ENCODE data around the gene SYNE1.
"Not testable (repeated sequence)": the region's sequence is repeated elsewhere in the genome, so short reads cannot be mapped to it uniquely, and the experiment has no call there.

Gene SYNE1

DNA sequence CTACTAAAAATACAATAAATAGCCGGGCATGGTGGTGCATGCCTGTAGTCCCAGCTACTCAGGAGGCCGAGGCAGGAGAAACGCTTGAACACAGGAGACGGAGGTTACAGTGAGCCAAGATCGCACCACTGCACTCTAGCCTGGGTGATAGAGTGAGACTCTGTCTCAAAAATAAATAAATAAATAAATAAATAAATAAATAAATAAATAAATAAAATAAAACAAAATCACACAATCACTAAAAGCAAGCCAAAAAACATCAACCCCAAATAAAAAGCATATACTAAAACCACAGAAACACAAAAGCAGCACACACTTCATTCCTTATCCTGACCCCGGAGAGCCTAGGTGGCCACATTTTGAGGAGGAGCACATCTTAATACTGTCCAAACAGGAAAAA is 498.8 kb downstream of the SYNE1 start:
- DNase-seq (ENCODE audit: low spot score) = not testable (repeated sequence)

- no peak for DNase-seq (ENCODE audit: low spot score)
These were observed 500.7 kb downstream of the SYNE1 start for GRCh38 chr6:152136449-152136825.

GRCh38 chr6:152135755-152136448 is 501.3 kb downstream of the SYNE1 start:
- no peak for DNase-seq (ENCODE audit: low spot score)

DNA sequence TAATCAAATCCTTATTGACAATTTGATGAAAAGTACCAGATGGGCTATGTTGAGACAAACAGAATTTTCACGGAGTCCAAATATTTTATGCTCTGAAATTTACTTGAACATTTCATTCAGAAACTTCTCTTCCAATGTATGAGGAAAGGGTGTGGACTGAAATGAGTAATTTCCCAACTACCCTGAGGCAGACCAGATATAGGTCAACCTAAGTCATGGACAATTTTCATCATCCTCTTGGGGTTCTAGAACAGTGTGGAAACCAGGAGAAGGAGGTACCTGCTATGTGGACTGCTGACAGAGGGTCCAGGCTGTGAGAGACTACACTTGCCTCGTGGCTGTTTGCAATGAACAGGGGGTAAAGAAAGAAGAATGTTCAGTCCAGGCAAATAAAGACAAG is 506.7 kb downstream of the SYNE1 start:
- no peak for DNase-seq (ENCODE audit: low spot score)

GRCh38 chr6:152129691-152130151 is 507.4 kb downstream of the SYNE1 start:
- no peak for DNase-seq (ENCODE audit: low spot score)

- no peak for DNase-seq (ENCODE audit: low spot score)
These were observed 509.6 kb downstream of the SYNE1 start for GRCh38 chr6:152127432-152128165.

GRCh38 chr6:152124429-152125074 is 512.6 kb downstream of the SYNE1 start:
- DNase-seq (ENCODE audit: low spot score) = peak; percentile 67

GRCh38 chr6:152123076-152123475 is 514.1 kb downstream of the SYNE1 start:
- DNase-seq (ENCODE audit: low spot score) = no peak

DNA sequence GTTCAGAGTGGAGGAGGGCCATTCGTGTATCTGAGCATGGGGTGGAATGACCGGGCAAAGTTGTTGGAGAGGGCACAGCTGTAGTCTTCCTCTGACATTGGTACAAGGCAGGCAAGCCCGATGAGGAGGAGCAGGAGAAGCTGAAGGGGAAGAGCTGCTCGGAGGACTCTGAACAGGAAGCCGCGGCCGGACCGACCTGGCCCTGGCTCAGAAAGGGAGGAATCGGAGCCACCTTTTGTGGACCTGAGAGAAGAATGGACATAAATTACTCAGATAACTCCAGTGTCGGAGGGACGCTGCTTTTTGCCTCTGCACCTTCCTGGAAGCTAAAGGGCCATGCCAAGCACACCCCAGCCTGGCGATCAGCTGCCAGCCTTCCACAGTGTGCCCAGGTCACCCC is 514.7 kb downstream of the SYNE1 start:
- DNase-seq (ENCODE audit: low spot score) = no peak

- no peak for DNase-seq (ENCODE audit: low spot score)
These were observed 515.3 kb downstream of the SYNE1 start for GRCh38 chr6:152121910-152122309.

- no peak for DNase-seq (ENCODE audit: low spot score)
These were observed 517.3 kb downstream of the SYNE1 start for GRCh38 chr6:152119831-152120230.

DNA sequence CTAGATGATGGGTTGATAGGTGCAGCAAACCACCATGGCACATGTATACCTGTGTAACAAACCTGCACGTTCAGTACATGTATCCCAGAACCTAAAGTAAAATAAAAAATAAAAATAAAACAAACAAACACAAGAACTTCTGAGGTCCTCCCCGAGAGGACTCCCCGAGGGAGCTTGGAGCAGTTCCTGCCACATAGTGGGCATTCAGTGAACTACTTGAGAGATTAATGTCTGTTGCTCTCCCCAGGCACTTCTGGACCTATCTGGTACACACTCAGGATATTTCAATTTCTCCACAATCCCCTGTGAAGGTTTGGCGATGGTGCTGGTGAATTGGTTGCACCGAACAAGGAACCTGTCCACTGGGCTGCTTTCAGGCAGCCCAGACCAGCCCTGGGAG is 518.5 kb downstream of the SYNE1 start:
- DNase-seq (ENCODE audit: low spot score) = no peak

GRCh38 chr6:152118224-152118623 is 518.9 kb downstream of the SYNE1 start:
- no peak for DNase-seq (ENCODE audit: low spot score)

DNA sequence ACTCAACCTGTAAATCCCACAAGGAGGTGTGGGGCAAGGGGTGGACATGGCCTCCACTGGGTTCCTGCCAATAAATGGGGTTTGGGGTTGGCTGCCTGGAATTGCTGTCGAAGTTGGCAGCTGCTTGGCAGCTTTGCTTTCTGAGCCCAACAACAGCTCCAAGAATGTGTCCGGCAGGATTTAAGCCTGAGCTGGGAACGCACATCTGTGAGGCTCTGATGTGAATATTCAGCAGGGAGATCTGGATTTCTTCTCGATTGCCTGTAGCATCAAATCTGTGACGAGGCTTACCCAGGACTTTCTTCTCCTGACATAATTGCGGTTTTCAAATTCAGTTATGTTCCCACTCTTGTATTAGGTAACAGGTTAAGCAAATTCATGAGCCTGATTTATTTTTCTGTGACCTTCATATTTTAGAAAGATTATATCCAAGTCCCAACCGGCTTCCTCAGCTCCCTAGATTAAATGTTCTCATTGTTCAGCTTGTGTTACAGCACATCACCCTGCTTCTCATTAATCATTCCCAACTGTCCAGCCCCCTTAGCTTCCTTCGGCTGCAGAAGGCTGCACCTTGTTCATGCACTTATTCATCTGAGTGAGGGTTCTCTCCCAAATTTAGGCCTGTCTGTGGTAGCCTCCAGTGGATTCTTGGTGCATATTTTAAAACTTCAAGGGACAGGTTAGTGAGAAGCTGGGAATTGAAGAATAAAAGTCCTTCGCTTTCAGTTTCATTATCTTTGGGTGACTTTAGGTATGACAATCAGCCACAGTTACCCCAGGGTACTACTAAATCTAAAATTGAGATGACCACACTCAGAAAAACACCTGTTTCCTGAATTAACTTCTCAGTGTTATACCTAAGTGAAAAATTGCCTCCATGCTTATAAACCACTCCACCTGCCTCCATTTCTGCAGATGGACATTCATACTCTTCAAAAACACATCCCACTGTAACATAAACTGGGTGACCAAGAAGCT is 519.7 kb downstream of the SYNE1 start:
- no peak for DNase-seq (ENCODE audit: low spot score)

DNA sequence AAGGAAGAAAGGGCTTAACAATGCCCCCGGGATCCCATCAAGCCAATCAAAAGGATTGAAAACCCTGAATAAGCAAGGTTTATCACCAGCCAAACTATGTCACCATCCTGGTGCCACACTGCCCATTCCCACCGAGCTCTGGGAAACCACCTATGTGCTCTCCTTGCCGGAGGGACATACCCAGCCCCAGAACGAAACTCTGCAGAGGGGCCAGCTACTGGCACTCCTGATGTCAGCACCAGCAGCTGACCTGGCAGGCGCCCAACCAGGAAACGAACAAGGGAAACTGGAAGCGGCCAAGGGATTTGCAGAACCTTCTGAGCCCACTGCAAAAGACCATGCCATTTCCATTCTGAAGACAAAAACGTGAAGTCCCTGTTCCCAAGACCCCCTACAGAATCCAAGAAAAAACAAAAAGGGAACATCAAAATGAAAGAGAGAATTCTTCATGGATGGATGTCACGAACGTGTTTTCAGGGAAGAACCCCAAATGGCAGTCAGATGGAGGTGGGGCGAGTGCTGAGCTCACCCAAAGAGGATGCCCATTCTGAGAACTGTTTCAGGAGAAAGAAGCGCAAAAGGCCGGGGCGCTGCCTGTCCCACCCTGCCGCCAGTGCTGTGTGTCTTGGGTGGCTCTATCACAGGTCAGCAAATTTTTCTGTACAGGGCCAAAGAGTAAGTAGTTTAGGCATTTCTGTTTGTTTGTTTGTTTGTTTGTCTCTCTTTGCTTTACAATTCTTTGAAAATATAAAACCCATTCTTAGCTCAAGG is 524.5 kb downstream of the SYNE1 start:
- DNase-seq (ENCODE audit: low spot score) = no peak

DNA sequence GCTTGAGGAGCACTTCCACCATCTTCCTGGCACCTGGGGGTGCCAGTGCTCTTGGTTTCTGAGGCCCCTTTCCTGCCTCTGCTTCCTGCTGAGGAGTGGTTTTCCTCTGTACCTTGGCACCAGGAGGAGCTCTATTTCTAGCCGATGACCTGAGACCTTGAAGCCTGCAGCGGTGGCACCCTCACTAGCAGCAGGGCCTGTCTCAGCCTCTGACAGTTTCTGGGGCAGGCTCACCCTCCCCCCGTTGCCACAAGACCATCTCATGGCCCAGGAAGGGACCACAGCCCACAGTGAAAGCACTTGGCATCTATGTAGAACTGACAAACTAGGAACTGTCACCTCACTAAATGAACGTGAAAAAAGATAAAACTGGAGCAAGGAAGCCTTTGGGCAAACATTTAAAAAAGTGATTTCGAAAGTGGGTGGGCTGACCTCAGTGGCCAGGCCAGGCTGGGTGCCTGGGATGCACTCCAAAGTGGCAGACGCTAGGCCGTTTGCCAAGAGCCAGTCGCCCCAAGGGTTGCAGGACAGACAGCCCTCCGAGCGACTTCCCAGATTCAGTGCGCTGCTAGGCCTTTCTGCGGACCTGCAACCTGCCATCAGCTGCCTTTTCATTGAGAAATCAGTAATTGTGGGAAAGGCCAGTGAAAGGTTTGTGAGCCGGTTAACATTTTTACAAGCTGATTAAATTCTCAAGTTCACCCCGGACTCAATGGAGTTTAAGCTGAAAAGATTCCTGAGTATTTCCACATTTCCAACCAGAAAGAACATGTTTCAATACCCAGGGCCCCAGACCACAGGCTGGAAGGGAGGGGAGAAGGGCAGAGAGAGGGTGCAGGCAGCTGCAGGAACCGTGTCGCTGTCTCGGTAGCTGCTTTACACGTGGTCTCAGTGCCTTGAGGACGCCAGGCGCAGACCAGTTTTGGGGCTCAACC is 526.0 kb downstream of the SYNE1 start:
- no peak for DNase-seq (ENCODE audit: low spot score)

DNA sequence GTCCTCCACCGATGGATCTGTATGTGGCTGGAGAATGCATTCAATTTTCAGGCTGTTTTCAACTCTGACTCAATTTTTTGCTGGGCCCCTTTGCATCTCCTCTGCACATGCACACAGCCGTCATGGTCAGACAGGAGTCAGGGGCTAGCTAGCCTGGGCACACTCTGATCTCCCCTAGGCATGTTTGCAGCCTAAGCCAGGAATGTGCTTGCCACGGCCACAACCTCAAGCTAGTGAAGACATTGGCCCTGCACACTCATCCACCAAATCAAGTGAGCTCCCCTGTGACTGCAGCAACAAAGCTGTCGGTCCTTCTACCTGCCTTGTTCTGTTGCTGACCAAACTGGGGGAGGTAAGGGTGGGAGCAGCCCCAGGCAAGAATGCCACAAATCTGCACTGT is 529.2 kb downstream of the SYNE1 start:
- no peak for DNase-seq (ENCODE audit: low spot score)

DNA sequence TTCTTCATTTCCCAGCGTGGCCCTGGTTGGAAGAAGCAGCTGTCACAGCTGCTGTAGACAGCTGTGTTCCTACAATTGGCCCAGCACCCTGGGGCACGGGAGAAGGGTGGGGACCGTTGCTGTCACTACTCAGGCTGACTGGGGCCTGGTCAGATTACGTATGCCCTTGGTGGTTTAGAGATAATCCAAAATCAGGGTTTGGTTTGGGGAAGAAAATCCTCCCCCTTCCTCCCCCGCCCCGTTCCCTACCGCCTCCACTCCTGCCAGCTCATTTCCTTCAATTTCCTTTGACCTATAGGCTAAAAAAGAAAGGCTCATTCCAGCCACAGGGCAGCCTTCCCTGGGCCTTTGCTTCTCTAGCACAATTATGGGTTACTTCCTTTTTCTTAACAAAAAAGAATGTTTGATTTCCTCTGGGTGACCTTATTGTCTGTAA is 537.0 kb downstream of the SYNE1 start:
- DNase-seq (ENCODE audit: low spot score) = no peak

DNA sequence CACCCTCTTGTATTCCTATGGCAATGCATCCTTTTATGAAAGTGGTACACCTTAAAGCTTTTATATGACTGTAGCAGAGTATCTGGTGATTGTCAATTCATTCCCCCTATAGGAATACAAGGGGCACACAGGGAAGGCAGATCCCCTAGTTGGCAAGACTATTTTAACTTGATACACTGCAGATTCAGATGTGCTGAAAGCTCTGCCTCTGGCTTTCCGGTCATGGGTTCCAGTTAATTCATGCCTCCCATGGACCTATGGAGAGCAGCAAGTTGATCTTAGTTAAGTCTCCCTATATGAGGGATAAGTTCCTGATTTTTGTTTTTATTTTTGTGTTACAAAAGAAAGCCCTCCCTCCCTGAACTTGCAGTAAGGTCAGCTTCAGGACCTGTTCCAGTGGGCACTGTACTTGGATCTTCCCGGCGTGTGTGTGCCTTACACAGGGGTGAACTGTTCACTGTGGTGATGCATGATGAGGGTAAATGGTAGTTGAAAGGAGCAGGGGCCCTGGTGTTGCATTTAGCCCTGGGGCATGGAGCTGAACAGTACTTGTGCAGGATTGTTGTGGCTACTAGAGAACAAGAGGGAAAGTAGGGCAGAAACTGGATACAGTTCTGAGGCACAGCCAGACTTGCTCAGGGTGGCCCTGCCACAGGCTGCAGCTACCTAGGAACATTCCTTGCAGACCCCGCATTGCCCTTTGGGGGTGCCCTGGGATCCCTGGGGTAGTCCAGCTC is 537.5 kb downstream of the SYNE1 start:
- no peak for DNase-seq (ENCODE audit: low spot score)

All from NAMALWA (cell line).